ENCODE results near the gene PIK3C2G.

PIK3C2G gene

DNA sequence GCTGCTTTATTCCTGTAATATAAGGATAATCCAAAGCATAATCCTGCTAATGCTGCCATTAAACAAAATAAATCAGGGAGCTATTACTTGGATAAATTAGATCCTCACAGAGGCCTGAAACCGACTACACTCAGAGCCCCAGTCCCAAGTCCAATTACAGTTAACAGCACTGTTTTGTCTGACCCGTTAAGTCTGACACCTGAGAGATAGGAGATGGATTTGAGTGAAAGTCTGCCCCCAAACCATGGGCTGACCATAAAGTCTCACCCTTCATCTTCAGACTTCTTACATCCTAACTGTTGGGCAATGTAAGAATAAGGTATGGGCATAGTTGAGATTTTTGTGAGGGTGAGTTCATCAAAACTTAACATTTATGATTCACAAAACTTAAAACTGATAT, 294.8 kb downstream of the PIK3C2G start:
- peaks cover 6% of the 10 kb centered on the region for H3K9me3 ChIP-seq (ENCODE audit: control insufficient read depth, low read length)
- no peak overlapping the region for H2AFZ ChIP-seq (ENCODE audit: low read depth, low read length)
- H3K79me1 ChIP-seq (replicated peaks; ENCODE audit: low read length, poor library complexity, severe bottlenecking), result no peaks in the 10 kb centered on the region
- no peak overlapping the region for H3K18ac ChIP-seq (ENCODE audit: low read depth in 1 of 2, low read length in 2 of 2)
- H3K23ac ChIP-seq (ENCODE audit: low read length in 2 of 2), result no peak overlapping the region
- no peak overlapping the region for H4K8ac ChIP-seq (ENCODE audit: low read length)
- H4K91ac ChIP-seq (ENCODE audit: low read length), result no peak overlapping the region
- H3K4me2 ChIP-seq (ENCODE audit: low read length, poor library complexity, severe bottlenecking), result no peak overlapping the region
- H3K4ac ChIP-seq (ENCODE audit: low read depth in 1 of 2, low read length in 2 of 2), result no peak overlapping the region
- no peak overlapping the region for H2BK12ac ChIP-seq (ENCODE audit: low read length in 2 of 2)
- no peak overlapping the region for H3K9ac ChIP-seq (ENCODE audit: low read length)
- DNase-seq, result no peak
- H2BK5ac ChIP-seq (ENCODE audit: low read depth, low read length, poor library complexity, severe bottlenecking), result no peak overlapping the region
- H3K4me3 ChIP-seq (ENCODE audit: insufficient read depth in 1 of 2, low read depth in 1 of 2, low read length in 2 of 2), result no peak overlapping the region
- 80% methylated on average over 2 of the region's 2 CpGs for WGBS
- no peak overlapping the region for H2BK15ac ChIP-seq (ENCODE audit: low read depth, poor library complexity, severe bottlenecking)
- no peak overlapping the region for H2BK120ac ChIP-seq (ENCODE audit: low read depth, low read length)
- H3K36me3 ChIP-seq (ENCODE audit: control insufficient read depth in 1 of 2, insufficient read depth in 2 of 2, low read depth in 1 of 2, low read length in 2 of 2), result no peaks in the 10 kb centered on the region
- H3K4me1 ChIP-seq (ENCODE audit: control insufficient read depth, insufficient read depth, low read depth, low read length), result no peaks in the 10 kb centered on the region
- no peak overlapping the region for H2AK5ac ChIP-seq (ENCODE audit: low read length, severe bottlenecking)
- H3K14ac ChIP-seq (ENCODE audit: low read length in 2 of 2), result no peak overlapping the region
- H3K27ac ChIP-seq (ENCODE audit: low read length, poor library complexity, severe bottlenecking), result no peak overlapping the region
- no peaks in the 10 kb centered on the region for H3K27me3 ChIP-seq (ENCODE audit: control insufficient read depth in 1 of 2, insufficient read depth in 1 of 2, low read length in 2 of 2)

DNA sequence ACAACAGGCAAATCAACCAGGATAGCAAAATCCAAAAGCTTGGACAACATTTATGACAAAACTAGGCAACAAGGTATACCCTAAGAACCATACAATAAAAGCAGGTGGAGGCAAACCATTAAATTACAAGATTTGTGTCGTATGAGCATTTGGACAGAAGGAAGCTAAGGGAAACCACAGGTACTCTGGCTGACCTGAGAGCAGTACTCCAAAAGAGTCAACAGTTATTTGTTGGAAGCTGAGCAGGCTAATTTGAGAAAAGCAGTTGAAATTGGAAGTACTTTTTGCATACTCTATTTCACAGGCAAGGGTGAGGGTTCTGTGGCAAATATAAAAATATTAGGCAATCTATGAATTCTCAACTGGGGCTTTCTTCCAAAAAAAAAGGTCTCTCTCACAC, 297.9 kb downstream of the PIK3C2G start:
- H2BK120ac ChIP-seq (ENCODE audit: low read depth, low read length), result no peak overlapping the region
- no peak overlapping the region for H3K27ac ChIP-seq (ENCODE audit: low read length, poor library complexity, severe bottlenecking)
- no peak overlapping the region for H3K4me3 ChIP-seq (ENCODE audit: insufficient read depth in 1 of 2, low read depth in 1 of 2, low read length in 2 of 2)
- 92% methylated on average over 1 of the region's 1 CpG for WGBS
- no peak overlapping the region for H3K23ac ChIP-seq (ENCODE audit: low read length in 2 of 2)
- H3K27me3 ChIP-seq (ENCODE audit: control insufficient read depth in 1 of 2, insufficient read depth in 1 of 2, low read length in 2 of 2), result no peaks in the 10 kb centered on the region
- no peak overlapping the region for H2BK5ac ChIP-seq (ENCODE audit: low read depth, low read length, poor library complexity, severe bottlenecking)
- no peak overlapping the region for H2AK5ac ChIP-seq (ENCODE audit: low read length, severe bottlenecking)
- no peak for DNase-seq
- no peak overlapping the region for H3K18ac ChIP-seq (ENCODE audit: low read depth in 1 of 2, low read length in 2 of 2)
- H4K91ac ChIP-seq (ENCODE audit: low read length), result no peak overlapping the region
- H3K4me2 ChIP-seq (ENCODE audit: low read length, poor library complexity, severe bottlenecking), result no peak overlapping the region
- H3K79me1 ChIP-seq (replicated peaks; ENCODE audit: low read length, poor library complexity, severe bottlenecking), result no peaks in the 10 kb centered on the region
- no peak overlapping the region for H2BK12ac ChIP-seq (ENCODE audit: low read length in 2 of 2)
- H3K9ac ChIP-seq (ENCODE audit: low read length), result no peak overlapping the region
- H3K9me3 ChIP-seq (ENCODE audit: control insufficient read depth, low read length), result peaks cover 8% of the 10 kb centered on the region
- no peak overlapping the region for H2AFZ ChIP-seq (ENCODE audit: low read depth, low read length)
- no peaks in the 10 kb centered on the region for H3K36me3 ChIP-seq (ENCODE audit: control insufficient read depth in 1 of 2, insufficient read depth in 2 of 2, low read depth in 1 of 2, low read length in 2 of 2)
- H3K14ac ChIP-seq (ENCODE audit: low read length in 2 of 2), result no peak overlapping the region
- H3K4me1 ChIP-seq (ENCODE audit: control insufficient read depth, insufficient read depth, low read depth, low read length), result no peaks in the 10 kb centered on the region
- H4K8ac ChIP-seq (ENCODE audit: low read length), result no peak overlapping the region
- H3K4ac ChIP-seq (ENCODE audit: low read depth in 1 of 2, low read length in 2 of 2), result no peak overlapping the region
- no peak overlapping the region for H2BK15ac ChIP-seq (ENCODE audit: low read depth, poor library complexity, severe bottlenecking)

DNA sequence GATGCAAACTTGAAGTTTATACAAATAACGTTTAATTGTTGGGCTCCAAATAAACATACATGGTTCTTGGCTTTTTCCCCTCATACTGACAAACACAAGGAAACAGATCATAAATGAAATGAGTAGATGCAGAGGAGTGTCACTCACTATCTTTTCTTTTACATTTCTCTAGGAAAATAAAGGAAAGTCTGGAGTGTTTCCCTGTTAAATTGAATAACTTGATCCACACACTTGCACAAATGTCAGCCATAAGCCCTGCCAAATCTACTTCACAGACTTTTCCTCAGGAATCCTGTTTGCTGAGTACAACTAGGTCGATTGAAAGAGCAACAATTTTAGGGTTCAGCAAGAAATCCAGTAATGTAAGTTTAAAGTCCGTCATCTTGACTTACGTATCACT, 301.2 kb downstream of the PIK3C2G start:
- no peak overlapping the region for H2BK120ac ChIP-seq (ENCODE audit: low read depth, low read length)
- H3K9me3 ChIP-seq (ENCODE audit: control insufficient read depth, low read length), result peaks cover 8% of the 10 kb centered on the region
- H3K18ac ChIP-seq (ENCODE audit: low read depth in 1 of 2, low read length in 2 of 2), result no peak overlapping the region
- no peak overlapping the region for H2AFZ ChIP-seq (ENCODE audit: low read depth, low read length)
- no peaks in the 10 kb centered on the region for H3K27me3 ChIP-seq (ENCODE audit: control insufficient read depth in 1 of 2, insufficient read depth in 1 of 2, low read length in 2 of 2)
- H4K8ac ChIP-seq (ENCODE audit: low read length), result no peak overlapping the region
- no peak overlapping the region for H2BK5ac ChIP-seq (ENCODE audit: low read depth, low read length, poor library complexity, severe bottlenecking)
- no peak for DNase-seq
- 98% methylated on average over 2 of the region's 4 CpGs for WGBS
- no peaks in the 10 kb centered on the region for H3K79me1 ChIP-seq (replicated peaks; ENCODE audit: low read length, poor library complexity, severe bottlenecking)
- H3K4me3 ChIP-seq (ENCODE audit: insufficient read depth in 1 of 2, low read depth in 1 of 2, low read length in 2 of 2), result no peak overlapping the region
- H2AK5ac ChIP-seq (ENCODE audit: low read length, severe bottlenecking), result no peak overlapping the region
- no peaks in the 10 kb centered on the region for H3K4me1 ChIP-seq (ENCODE audit: control insufficient read depth, insufficient read depth, low read depth, low read length)
- no peak overlapping the region for H4K91ac ChIP-seq (ENCODE audit: low read length)
- no peak overlapping the region for H2BK12ac ChIP-seq (ENCODE audit: low read length in 2 of 2)
- H3K4ac ChIP-seq (ENCODE audit: low read depth in 1 of 2, low read length in 2 of 2), result no peak overlapping the region
- no peak overlapping the region for H3K9ac ChIP-seq (ENCODE audit: low read length)
- H3K4me2 ChIP-seq (ENCODE audit: low read length, poor library complexity, severe bottlenecking), result no peak overlapping the region
- H2BK15ac ChIP-seq (ENCODE audit: low read depth, poor library complexity, severe bottlenecking), result no peak overlapping the region
- no peaks in the 10 kb centered on the region for H3K36me3 ChIP-seq (ENCODE audit: control insufficient read depth in 1 of 2, insufficient read depth in 2 of 2, low read depth in 1 of 2, low read length in 2 of 2)
- H3K14ac ChIP-seq (ENCODE audit: low read length in 2 of 2), result no peak overlapping the region
- no peak overlapping the region for H3K23ac ChIP-seq (ENCODE audit: low read length in 2 of 2)
- H3K27ac ChIP-seq (ENCODE audit: low read length, poor library complexity, severe bottlenecking), result no peak overlapping the region

DNA sequence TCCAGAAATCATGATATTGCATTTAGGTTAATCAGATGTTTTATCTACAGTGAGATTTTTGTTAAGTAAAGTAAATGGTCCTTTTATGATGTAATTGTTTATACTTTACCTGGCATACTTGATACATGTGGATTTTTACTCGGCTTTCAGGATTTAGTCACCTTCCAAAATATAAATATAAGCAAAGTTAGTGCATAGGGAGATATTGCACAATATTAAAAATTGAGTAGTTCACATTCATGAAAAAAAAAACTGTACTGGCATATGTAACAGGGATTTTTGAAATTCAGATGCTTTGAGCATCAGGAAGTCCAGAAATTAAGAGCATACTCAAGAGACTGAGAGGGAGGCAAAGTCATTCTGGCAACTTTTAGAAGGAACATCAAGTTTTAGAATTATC, 303.0 kb downstream of the PIK3C2G start:
- Histone ChIP-seq H2BK5ac (ENCODE audit: low read depth, low read length, poor library complexity, severe bottlenecking) (no peak overlapping the region), H2BK15ac (ENCODE audit: low read depth, poor library complexity, severe bottlenecking) (no peak overlapping the region), H3K9ac (ENCODE audit: low read length) (no peak overlapping the region), H3K4me1 (ENCODE audit: control insufficient read depth, insufficient read depth, low read depth, low read length) (no peaks in the 10 kb centered on the region), H3K36me3 (ENCODE audit: control insufficient read depth in 1 of 2, insufficient read depth in 2 of 2, low read depth in 1 of 2, low read length in 2 of 2) (no peaks in the 10 kb centered on the region), H3K27ac (ENCODE audit: low read length, poor library complexity, severe bottlenecking) (no peak overlapping the region), H3K4me2 (ENCODE audit: low read length, poor library complexity, severe bottlenecking) (no peak overlapping the region), H3K9me3 (ENCODE audit: control insufficient read depth, low read length) (peaks cover 8% of the 10 kb centered on the region), H3K4me3 (ENCODE audit: insufficient read depth in 1 of 2, low read depth in 1 of 2, low read length in 2 of 2) (no peak overlapping the region), H3K27me3 (ENCODE audit: control insufficient read depth in 1 of 2, insufficient read depth in 1 of 2, low read length in 2 of 2) (no peaks in the 10 kb centered on the region), H2AK5ac (ENCODE audit: low read length, severe bottlenecking) (no peak overlapping the region), H3K14ac (ENCODE audit: low read length in 2 of 2) (no peak overlapping the region), H4K91ac (ENCODE audit: low read length) (no peak overlapping the region), H2AFZ (ENCODE audit: low read depth, low read length) (no peak overlapping the region), H3K18ac (ENCODE audit: low read depth in 1 of 2, low read length in 2 of 2) (no peak overlapping the region), H3K23ac (ENCODE audit: low read length in 2 of 2) (no peak overlapping the region), H2BK12ac (ENCODE audit: low read length in 2 of 2) (no peak overlapping the region), H4K8ac (ENCODE audit: low read length) (no peak overlapping the region), H2BK120ac (ENCODE audit: low read depth, low read length) (no peak overlapping the region), H3K79me1 (replicated peaks; ENCODE audit: low read length, poor library complexity, severe bottlenecking) (no peaks in the 10 kb centered on the region), H3K4ac (ENCODE audit: low read depth in 1 of 2, low read length in 2 of 2) (no peak overlapping the region)
- WGBS, result no CpG with 5 or more reads among the region's 1 CpG
- DNase-seq, result no peak

Data from mesenchymal stem cell (in vitro differentiated cells and primary cell).